Omental fat pad (tissue), 4 donors: ENCODE data around the gene SPAG16. TPM values are rescaled to one million over a fixed set of nuclear protein-coding genes. Genes with fewer than 3 reads are reported as not detected.

ENCODE experiments used
- ATAC-seq: fragments of 150-250 bp; one replicate; pipeline ENCODE4 v1.9.1; 2016; ENCODE audit warnings: mild to moderate bottlenecking, moderate library complexity; ENCODE audit not compliant: low FRiP score
- DNase-seq: peaks from one replicate; pipeline ENCODE4 v3.0.0-alpha.2; 2019; ENCODE audit warnings: low spot score
- total RNA-seq, 4 donors: library from RNA; depleted of rRNA; stranded (reverse); fragments of >200 nt; gene quantifications; one replicate each; pipeline ENCODE4 v1.1.0, GENCODE V29; 2016
- TF ChIP-seq, protein P1 (sequence below), 3 donors: fragments of 450-650 bp; IDR thresholded peaks; one replicate each; pipeline ENCODE4 v1.5.1; 2016 to 2017; ENCODE audit warnings: antibody characterized with exemption in 3 of 3, mild to moderate bottlenecking in 3 of 3, moderate library complexity in 2 of 3

The SPAG16 gene
- total RNA-seq, 4 donors from 2014 or later = 11.1 to 29.5 (median 13.3) TPM

DNA sequence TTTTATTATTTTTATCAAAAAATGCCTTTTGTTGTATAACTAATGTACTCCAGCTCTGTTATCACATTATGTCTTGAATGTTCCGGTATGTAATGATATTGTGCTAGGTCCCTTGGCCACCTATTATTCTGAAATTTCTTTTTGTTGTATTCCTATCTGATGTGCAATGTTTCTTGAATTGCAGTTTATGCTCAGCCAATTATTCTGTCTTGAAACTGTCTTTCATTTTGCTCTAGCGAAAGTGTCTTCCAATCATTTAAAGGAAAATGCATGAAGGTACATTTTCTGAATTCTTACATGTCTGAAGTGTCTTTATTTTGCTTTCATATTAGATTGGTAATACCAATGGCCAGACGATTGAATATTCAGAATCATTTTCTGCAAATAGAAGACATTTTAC lies 277.5 kb downstream of the SPAG16 start:
- ATAC-seq (no peak), DNase-seq (no peak)
- TF ChIP-seq, protein P1, sequence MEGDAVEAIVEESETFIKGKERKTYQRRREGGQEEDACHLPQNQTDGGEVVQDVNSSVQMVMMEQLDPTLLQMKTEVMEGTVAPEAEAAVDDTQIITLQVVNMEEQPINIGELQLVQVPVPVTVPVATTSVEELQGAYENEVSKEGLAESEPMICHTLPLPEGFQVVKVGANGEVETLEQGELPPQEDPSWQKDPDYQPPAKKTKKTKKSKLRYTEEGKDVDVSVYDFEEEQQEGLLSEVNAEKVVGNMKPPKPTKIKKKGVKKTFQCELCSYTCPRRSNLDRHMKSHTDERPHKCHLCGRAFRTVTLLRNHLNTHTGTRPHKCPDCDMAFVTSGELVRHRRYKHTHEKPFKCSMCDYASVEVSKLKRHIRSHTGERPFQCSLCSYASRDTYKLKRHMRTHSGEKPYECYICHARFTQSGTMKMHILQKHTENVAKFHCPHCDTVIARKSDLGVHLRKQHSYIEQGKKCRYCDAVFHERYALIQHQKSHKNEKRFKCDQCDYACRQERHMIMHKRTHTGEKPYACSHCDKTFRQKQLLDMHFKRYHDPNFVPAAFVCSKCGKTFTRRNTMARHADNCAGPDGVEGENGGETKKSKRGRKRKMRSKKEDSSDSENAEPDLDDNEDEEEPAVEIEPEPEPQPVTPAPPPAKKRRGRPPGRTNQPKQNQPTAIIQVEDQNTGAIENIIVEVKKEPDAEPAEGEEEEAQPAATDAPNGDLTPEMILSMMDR (IDR thresholded peaks at IDR 0.05) = no peak

GRCh38 chr2:213562539-213563180 lies 278.4 kb downstream of the SPAG16 start:
- DNase-seq = no peak
- TF ChIP-seq, protein P1 (IDR thresholded peaks at IDR 0.05) = no peak
- ATAC-seq = no peak

GRCh38 chr2:213566846-213567245 lies 282.6 kb downstream of the SPAG16 start:
- DNase-seq (no peak), ATAC-seq (no peak)
- TF ChIP-seq, protein P1 (IDR thresholded peaks at IDR 0.05) = no peak

DNA sequence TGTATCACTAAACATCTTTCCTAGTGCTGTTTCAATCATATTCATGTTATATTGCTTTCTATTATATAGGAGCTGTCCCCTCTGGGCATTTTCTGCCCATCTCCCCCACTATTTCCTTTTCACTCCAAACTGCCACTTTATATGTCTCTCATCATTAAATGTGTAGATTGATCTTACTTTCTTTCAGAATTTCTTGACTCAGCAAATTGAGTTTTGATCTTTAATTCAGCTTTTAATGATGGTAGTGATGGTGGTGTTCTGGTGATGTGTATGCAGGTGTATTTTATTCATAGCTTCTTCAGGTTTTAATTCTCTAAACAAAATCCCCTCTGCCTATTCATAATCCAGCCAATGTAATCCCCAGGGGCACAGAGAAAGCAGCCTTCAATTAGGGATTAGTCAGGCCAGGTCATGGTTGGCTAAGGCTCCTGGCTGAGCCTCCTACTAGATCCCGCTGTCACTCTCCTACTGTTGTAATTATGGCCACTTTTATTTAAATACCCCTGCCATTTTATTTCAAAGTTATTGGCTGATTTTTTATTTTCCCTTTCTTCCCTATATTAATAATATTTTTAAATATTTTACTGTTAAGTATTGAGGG lies 325.4 kb downstream of the SPAG16 start:
- TF ChIP-seq, protein P1 (IDR thresholded peaks at IDR 0.05) = no peak
- ATAC-seq = no peak

GRCh38 chr2:213627054-213627710 lies 342.9 kb downstream of the SPAG16 start:
- TF ChIP-seq, protein P1 (IDR thresholded peaks at IDR 0.05) = no peak
- DNase-seq (no peak), ATAC-seq (no peak)

More for the DNA sequence above, 325.4 kb downstream of the SPAG16 start:
- no peak for DNase-seq

GRCh38 chr2:213627835-213628460 lies 343.7 kb downstream of the SPAG16 start:
- TF ChIP-seq, protein P1 (IDR thresholded peaks at IDR 0.05) = no peak
- ATAC-seq (no peak), DNase-seq (no peak)
